Esophagus mucosa (tissue), 1 donor: ENCODE results near the gene CTDSP1. TPM values are rescaled to one million over a fixed set of nuclear protein-coding genes. Genes with fewer than 3 reads are reported as not detected.

Experiments
- ATAC-seq: fragments of 200-7000 bp; cut with Tn5 transposase; one replicate; pipeline ENCODE4 v1.9.1; 2020
- total RNA-seq: library from RNA; stranded (reverse); gene quantifications from one replicate; pipeline ENCODE4 v1.2.4, GENCODE V29; 2023
- donor health status: DM: yes; HTN: yes; CAD: no.

CTDSP1 gene
- total RNA-seq, 1 donor from 2014 or later, result 64.2 TPM

GRCh38 chr2:218427741-218428140 lies 28.1 kb downstream of the CTDSP1 start:
- ATAC-seq, result no peak

GRCh38 chr2:218428846-218429558 lies 29.3 kb downstream of the CTDSP1 start:
- ATAC-seq, result no peak

- ATAC-seq, result no peak
Observed at GRCh38 chr2:218429911-218430692, 30.4 kb downstream of the CTDSP1 start.

- ATAC-seq, result no peak
Observed at GRCh38 chr2:218430721-218431120, 31.1 kb downstream of the CTDSP1 start.

GRCh38 chr2:218431878-218432277 lies 32.2 kb downstream of the CTDSP1 start:
- ATAC-seq, result no peak

- no peak for ATAC-seq
Observed at GRCh38 chr2:218432676-218433365, 33.2 kb downstream of the CTDSP1 start.

- ATAC-seq, result no peak
Observed at GRCh38 chr2:218434456-218434855, 34.8 kb downstream of the CTDSP1 start.

GRCh38 chr2:218435003-218435982 lies 35.6 kb downstream of the CTDSP1 start:
- no peak for ATAC-seq

- ATAC-seq, result no peak
Observed at GRCh38 chr2:218436992-218437391, 37.3 kb downstream of the CTDSP1 start.

GRCh38 chr2:218437969-218438368 lies 38.3 kb downstream of the CTDSP1 start:
- ATAC-seq, result no peak

GRCh38 chr2:218438596-218438995 lies 38.9 kb downstream of the CTDSP1 start:
- ATAC-seq, result no peak

- ATAC-seq, result no peak
Observed at GRCh38 chr2:218444692-218445357, 45.2 kb downstream of the CTDSP1 start.

GRCh38 chr2:218445602-218446001 lies 45.9 kb downstream of the CTDSP1 start:
- no peak for ATAC-seq

- no peak for ATAC-seq
Observed at GRCh38 chr2:218446547-218446946, 46.9 kb downstream of the CTDSP1 start.

- no peak for ATAC-seq
Observed at GRCh38 chr2:218447072-218447471, 47.4 kb downstream of the CTDSP1 start.

GRCh38 chr2:218448934-218449333 lies 49.3 kb downstream of the CTDSP1 start:
- peak; percentile 43 for ATAC-seq

GRCh38 chr2:218452079-218452478 lies 52.4 kb downstream of the CTDSP1 start:
- no peak for ATAC-seq
